ENCODE measurements around the gene TESK2.

The TESK2 gene

DNA sequence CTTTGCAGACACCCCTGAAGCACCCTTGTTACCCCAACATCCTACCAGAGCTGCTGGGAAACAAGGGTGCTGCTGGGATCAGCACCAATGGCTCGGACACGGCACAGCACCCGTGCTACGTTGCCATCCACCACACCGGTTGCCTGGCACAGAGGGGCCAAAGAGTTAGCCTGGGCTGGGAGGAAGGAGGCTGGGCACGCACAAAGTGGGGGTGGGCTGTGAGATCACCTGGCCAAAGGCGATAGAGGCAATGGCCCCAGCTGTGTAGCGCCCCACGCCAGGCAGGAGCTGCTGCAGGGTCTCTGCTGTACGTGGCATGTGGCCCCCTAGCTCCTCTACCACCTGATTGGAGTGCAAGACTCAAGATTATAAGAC, 158.6 kb downstream of the TESK2 start:
- DNase-seq, result no peak

DNA sequence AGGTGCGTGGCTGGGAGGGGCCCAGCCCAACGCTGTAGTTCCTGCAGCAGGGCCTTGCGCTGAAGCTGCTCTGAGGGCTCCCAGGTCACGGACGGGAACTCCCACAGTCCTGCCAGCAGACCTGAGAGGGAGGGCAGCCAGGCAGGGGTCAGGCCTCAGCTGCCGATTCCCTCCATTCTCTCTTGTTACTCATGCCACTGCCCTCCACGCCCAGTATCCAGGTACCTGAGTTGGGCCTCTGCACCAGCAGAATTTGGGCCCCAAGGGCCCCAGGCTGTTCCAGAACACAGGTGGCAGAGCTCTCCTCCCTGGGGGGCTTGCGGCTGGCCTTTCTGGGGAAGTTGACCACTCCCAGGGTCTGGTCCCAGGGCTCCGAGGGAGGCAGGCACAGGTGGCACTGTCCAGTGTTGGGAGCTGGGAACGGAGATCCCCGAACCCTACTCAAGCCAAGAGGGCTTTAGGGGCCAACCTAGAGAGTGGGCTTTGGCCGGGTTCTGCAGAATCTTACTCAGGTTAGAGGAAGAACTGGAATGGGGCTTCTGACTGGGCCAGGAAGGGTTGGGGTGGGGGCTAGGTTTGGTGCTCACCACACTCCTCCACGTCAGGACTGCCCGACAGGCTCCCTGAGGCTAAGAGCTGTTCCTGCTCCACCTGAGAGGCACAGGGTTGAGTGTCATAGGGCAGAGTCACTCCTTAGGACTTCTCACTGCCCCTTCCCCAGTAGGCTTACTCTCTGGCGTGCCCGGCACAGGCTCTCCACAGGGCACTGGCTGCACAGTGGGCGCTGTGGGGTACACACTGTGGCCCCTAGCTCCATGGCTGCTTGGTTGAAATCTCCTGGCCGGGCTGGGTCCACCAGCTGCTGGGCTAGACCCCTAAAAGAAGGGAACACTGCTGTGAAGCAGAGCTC, 159.3 kb downstream of the TESK2 start:
- DNase-seq, result no peak

DNA sequence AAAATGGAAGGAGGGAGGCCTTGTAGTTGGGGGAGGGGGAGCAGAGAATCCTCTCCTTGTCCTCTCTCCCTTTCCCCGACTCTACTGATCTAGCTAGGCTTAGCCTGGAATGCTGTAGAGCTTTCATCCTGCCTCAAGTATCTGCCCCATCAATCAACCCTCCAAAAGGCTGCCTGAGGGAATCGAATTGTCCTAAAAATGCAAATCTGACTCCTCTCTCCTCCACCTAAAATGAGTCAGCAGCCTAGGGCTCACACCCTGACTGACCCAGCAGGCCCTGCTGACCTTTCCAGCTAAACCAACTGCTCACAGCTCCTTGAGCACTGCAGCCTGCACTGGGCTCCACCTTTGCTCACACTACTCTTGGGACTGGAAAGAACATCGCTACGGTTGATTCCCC, 161.5 kb downstream of the TESK2 start:
- DNase-seq, result no peak

DNA sequence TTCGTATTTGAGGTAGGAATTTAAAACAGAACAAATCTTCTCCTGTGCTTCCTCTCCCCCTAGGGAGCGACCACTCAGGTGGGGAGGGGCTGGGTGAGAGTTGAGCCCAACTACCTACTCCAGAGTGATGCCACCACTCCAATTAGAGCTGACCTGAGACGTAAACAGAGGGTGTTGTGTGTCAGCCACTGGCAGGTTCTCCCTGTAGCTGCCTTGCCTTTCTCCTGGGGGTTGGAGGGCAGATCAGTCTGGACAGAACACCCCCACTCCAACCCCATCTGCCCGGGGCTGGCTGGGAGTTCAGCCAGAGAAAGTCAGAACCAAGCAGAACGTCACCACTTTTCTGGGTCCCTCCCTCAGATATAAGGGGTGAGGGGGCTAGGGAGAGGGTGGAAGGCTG, 162.3 kb downstream of the TESK2 start:
- DNase-seq, result no peak

DNA sequence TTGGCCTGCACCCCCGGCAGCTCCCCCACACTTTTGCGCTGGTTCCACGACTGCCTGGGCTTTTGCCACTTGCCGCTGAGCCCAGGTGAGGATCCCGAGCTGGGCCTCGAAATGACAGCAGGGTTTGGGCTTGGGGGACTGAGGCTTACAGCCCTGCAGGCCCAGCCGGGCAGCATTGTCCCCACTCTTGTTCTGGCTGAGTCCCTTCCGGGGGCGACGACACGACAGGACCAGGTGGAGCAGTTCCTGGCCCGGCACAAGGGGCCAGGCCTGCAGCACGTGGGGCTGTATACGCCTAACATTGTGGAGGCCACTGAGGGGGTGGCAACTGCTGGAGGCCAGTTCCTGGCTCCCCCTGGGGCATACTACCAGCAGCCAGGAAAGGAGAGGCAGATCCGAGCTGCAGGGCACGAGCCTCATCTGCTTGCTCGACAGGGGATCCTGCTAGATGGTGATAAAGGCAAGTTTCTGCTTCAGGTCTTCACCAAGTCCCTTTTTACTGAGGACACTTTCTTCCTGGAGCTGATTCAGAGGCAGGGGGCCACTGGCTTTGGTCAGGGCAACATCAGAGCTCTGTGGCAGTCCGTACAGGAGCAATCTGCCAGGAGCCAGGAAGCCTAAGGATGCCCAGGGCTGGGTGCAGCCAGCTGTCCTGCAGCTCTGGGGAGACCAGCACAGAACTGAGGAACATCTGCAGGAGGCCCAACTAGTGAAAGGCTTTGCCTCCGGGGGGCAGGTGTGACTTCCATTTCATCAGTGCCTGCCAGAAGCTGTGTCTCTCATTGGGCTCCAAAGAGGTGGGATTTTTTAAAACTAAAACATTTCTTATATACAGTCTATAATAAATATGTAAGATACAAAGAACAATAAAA, 163.1 kb downstream of the TESK2 start:
- no peak for DNase-seq

DNA sequence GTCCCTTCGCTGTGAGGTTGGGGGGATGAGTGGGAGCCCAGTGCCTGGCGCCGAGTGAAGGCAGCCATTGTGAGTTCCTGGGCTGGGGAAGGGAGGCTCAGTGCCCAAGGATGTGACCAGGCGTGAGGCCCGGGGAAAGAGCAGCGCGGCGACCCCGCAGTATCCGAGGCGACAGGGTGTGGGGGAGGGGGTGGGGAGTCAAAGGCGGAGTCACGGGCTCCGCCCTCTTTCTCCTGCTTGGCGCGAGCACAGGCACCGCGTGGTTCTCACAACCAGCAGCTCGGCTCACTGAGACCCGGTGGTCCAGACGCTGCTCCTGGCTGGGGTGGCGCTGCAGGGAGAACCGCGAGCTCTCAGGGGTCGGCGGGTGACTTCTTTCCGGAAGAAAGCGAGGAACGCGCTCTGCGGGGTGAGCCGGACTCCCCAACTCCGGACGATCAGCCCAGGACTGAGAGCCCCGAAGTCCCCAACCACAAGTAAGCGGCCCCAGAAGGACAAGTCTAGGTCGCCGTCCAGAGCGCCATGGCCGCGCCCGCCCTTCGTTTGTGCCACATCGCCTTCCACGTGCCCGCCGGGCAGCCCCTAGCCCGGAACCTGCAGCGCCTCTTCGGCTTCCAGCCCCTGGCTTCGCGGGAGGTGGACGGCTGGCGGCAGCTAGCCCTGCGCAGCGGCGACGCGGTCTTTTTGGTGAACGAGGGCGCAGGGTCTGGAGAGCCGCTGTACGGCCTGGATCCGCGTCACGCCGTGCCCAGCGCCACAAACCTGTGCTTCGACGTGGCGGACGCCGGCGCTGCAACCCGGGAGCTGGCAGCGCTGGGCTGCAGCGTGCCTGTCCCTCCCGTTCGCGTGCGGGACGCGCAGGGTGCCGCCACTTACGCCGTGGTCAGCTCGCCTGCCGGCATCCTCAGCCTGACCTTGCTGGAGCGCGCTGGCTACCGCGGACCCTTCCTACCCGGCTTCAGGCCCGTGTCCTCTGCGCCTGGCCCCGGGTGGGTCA, 164.0 kb downstream of the TESK2 start, which contains the start of gene HPDL:
Gene HPDL, plus strand, starts transcription at position 269 of the 997 bp plus-strand sequence. Its CDS starts 254 bp downstream, at position 523.
- peak; percentile 66 for DNase-seq

DNA sequence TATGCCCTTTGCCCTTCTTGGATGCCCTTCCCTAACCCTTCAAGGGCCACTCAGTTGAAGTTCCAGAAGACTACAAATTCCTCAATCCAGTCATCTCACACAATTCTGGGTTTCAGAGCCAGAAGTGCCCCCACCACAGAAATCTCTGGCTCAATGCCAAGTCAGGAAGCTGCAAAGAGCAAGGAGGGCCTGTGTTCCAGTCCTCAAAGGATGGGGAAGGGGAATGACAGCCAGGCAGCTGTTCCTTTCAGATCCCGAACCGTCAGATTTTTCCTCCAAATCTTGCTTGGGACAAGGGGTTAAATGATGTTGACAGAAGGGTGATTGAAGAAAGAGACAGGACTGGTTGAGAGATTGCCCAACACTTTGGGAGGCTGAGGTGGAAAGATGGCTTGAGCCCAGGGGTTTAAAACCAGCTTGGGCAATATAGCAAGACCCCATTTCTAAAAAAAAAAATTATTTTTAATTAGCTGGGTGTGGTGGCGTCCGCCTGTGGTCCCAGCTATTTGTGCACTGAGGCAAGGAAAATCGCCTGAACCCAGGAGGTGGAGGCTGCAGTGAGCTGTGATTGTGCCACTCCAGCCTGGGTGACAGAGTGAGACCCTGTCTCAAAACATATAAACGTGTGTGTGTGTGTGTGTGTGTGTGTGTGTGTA, 165.0 kb downstream of the TESK2 start:
- no peak for DNase-seq

- no peak for DNase-seq
These were observed 168.4 kb downstream of the TESK2 start for GRCh38 chr1:45322486-45323040.

GRCh38 chr1:45321444-45321843, 169.5 kb downstream of the TESK2 start:
- DNase-seq, result no peak

GRCh38 chr1:45319761-45320160, 171.2 kb downstream of the TESK2 start:
- no peak for DNase-seq

DNA sequence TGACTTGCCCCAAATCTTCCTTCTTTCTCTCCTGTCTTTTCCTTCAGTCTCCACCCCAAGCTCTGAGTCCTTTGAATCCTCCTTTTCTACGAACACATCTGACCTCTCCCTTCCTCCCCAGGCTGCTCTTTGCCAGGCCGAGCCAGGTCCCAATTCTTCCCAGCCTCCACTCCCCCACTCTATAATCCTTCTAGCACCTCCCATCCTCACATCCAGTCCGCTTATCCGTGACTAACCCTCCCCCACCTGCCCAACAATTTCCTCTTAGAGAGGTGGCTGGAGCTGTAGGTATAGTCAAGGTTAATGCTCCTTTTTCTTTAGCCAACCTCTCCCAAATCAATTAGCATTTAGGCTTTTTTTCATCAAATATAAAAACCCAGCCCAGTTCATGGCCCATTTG, 173.8 kb downstream of the TESK2 start:
- no peak for DNase-seq

DNA sequence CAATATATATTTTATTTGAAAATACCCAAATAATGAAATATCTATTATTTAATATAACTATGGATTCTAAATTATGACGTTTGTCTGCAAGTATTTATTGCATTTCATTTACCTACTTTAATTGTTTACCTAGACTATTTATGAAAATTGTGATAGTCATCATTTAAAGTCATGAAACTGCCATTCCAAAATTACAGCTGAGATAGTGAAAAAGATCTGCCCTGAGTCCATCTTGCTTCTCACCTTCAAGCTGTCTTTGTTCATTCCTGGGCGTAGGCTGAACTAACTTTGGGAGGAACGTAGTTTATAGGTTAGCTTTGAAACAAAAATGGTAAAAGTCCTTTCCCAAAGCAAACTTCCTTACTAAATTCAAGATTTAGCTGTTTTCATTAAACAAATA, 176.7 kb downstream of the TESK2 start:
- DNase-seq, result no peak

DNA sequence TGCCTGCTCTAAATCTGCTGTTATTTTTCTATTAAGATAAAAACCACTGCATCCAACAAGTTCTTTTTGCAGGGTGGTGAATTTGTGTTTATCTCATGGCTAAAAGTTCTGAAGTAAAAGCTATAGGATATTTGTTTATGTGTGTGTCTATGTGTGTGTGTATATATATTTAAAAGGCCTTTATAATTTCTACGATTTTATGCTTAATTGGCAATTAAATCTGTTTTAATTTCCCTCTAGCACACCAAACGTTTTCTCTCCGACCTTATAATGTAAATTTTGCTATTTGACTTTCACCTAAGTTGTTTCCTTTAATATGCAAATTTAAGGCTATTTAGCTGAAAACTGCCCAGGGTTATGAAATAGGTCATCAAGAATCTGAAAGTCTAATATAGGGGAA, 184.1 kb downstream of the TESK2 start:
- no peak for DNase-seq

DNA sequence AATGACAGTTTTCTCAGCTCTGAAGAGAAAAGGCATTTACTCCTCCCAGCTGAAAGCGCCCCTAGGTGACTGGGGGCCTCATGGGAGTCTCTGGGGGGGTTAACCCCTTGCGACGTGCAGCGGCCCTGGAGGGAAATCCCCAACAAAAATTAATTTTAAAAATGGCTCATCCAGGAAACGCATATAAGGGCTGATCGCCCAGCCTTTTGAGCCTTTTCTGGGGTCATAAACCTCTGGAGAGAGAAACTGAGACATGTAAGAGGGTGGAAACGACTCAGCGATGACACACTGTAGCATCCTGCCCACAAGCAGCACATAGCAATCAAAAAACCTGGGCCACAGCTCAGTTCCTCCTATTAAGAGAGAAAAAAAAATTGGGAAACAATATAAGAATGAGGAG, 184.6 kb downstream of the TESK2 start:
- DNase-seq, result no peak

- DNase-seq, result no peak
These were observed 185.7 kb downstream of the TESK2 start for GRCh38 chr1:45305231-45305630.

DNA sequence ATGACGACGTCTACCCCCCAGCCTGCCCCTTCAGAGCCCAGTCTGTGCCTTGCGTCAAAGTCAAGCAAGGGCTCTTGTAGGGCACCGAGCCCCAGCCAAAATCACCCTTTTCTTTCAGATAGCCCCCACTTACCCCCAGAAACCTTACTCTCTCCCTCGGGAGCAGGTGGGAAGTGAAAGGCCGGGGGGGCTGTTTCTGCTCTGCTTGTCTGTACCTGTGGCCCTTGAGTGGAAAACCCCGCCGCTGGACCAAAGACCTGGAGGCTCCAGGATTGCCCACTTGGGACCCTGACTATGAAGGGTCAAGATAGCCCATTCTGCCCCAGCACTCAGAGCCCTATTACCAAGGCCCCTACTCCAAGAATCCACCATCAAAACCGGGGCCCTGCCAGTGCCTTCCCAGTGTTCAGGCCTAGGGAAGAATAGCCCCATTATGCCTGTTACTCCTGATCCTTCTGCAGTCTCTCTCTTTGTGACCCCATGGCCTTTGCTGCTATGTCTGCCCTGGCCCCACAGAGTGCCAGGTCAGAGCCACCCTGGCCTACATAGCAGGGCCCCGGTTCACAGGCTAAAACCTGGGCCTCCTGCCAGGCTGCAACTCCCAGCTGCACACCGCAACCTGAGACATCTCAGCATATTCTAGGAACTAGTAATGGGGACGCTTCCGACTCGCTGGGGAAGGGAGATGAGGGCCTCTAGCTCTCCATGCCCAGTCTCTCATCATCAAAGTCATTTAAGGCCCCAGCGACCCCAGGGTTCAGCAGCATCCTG, 186.5 kb downstream of the TESK2 start:
- no peak for DNase-seq

- peak; percentile 84 for DNase-seq
These were observed 187.2 kb downstream of the TESK2 start for GRCh38 chr1:45303520-45304310.

- DNase-seq, result no peak
These were observed 188.3 kb downstream of the TESK2 start for GRCh38 chr1:45302505-45303150.

DNA sequence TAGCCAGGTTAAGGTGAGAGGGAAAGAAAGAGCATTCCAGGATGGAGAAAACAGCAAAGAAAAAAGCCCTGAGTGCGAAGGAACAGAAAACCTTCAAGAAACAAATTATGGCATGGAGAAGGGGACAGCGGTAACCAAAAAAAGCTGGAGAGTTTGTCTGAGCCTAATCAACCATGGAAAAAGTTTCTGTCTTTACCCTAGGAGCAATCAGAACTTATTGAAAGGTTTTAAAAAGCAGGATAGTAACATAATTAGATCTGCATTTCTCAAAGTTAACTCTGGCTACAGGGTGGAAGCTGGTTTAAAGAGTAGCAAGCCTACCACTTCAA, 190.3 kb downstream of the TESK2 start:
- DNase-seq, result no peak
